CD14-positive monocyte (primary cell): ENCODE measurements around the gene MYORG. TPM values are rescaled to one million over a fixed set of nuclear protein-coding genes. Genes with fewer than 3 reads are reported as not detected.
A peak's percentile ranks its signal among the peaks of the same experiment; 100 is the strongest.

Experiments
- DNase-seq, 3 donors: peaks; one replicate each; pipeline ENCODE4 v3.0.0-alpha.2; 2011 to 2022
- H2AFZ ChIP-seq: 2 replicates; pipeline ENCODE4 v1.6.0; 2012; ENCODE audit warnings: mild to moderate bottlenecking, low read depth, low read length, inconsistent platforms; ENCODE audit not compliant: insufficient read depth, poor library complexity, severe bottlenecking
- H3K27ac ChIP-seq, 2 donors: 1 replicate in 1 of 2; 2 replicates in 1 of 2; pipeline ENCODE4 v1.5.1; 2012 to 2013; ENCODE audit warnings: low read length in 2 of 2, control low read depth in 1 of 2, inconsistent platforms in 1 of 2, low read depth in 1 of 2, mild to moderate bottlenecking in 1 of 2
- H3K27me3 ChIP-seq, 2 donors: one replicate each; pipeline versions ENCODE4 v1.6.0 to v1.6.1; 2011 to 2013; ENCODE audit warnings: low read length in 2 of 2; ENCODE audit not compliant: control insufficient read depth in 2 of 2, insufficient read depth in 2 of 2
- H3K36me3 ChIP-seq, 2 donors: replicated peaks in 1 of 2; 1 replicate in 1 of 2; 2 replicates in 1 of 2; pipeline versions ENCODE4 v1.5.1 to v1.6.1; 2012 to 2013; ENCODE audit warnings: low read length in 2 of 2, control low read depth in 1 of 2, inconsistent platforms in 1 of 2, mild to moderate bottlenecking in 1 of 2; ENCODE audit not compliant: insufficient read depth in 2 of 2, control insufficient read depth in 1 of 2
- H3K4me1 ChIP-seq, 2 donors: 1 replicate in 1 of 2; 2 replicates in 1 of 2; pipeline versions ENCODE4 v1.5.1 to v1.6.1; 2012 to 2013; ENCODE audit warnings: low read length in 2 of 2, control low read depth in 1 of 2, inconsistent platforms in 1 of 2, mild to moderate bottlenecking in 1 of 2, moderate library complexity in 1 of 2; ENCODE audit not compliant: insufficient read depth in 2 of 2, control insufficient read depth in 1 of 2
- H3K4me2 ChIP-seq: replicated peaks from 2 replicates; pipeline ENCODE3; 2012; ENCODE audit warnings: low read length, moderate library complexity, mild to moderate bottlenecking; ENCODE audit not compliant: poor library complexity, severe bottlenecking; ENCODE audit errors: extremely low read depth
- H3K4me3 ChIP-seq, 3 experiments: fragments of 200-600 bp in 1 of 3; sonication (generic) in 1 of 3; replicated peaks in 1 of 3; 1 replicate in 2 of 3; 2 replicates in 1 of 3; pipeline ENCODE4 v1.5.1; 2011 to 2013; ENCODE audit warnings: low read length in 3 of 3, mild to moderate bottlenecking in 3 of 3, control low read depth in 2 of 3, low read depth in 2 of 3, inconsistent platforms in 1 of 3, moderate library complexity in 1 of 3
- H3K79me2 ChIP-seq: 2 replicates; pipeline ENCODE4 v1.6.0; 2012; ENCODE audit warnings: mild to moderate bottlenecking, control low read depth, inconsistent platforms, low read length, moderate library complexity; ENCODE audit not compliant: insufficient read depth
- H3K9ac ChIP-seq: 2 replicates; pipeline ENCODE4 v1.6.0; 2017; ENCODE audit warnings: low read length, mild to moderate bottlenecking; ENCODE audit not compliant: insufficient read depth, poor library complexity, severe bottlenecking
- H3K9me3 ChIP-seq, 2 donors: replicated peaks in 1 of 2; 1 replicate in 1 of 2; 2 replicates in 1 of 2; pipeline versions ENCODE4 v1.5.1 to v1.6.1; 2012 to 2013; ENCODE audit warnings: low read length in 2 of 2, control low read depth in 1 of 2; ENCODE audit not compliant: control insufficient read depth in 1 of 2, insufficient read depth in 1 of 2
- H4K20me1 ChIP-seq: 2 replicates; pipeline ENCODE4 v1.6.0; 2012; ENCODE audit warnings: mild to moderate bottlenecking, low read length, control low read depth, moderate library complexity; ENCODE audit not compliant: insufficient read depth
- H3K27ac Mint-ChIP-seq, 7 donors: one replicate each; pipeline ENCODE4 v1.8.0; 2020; ENCODE audit warnings: mild to moderate bottlenecking in 7 of 7, mixed read lengths in 7 of 7, moderate library complexity in 6 of 7, inconsistent platforms in 2 of 7
- H3K27me3 Mint-ChIP-seq, 3 donors: one replicate each; pipeline ENCODE4 v1.8.0; 2021 to 2022; ENCODE audit warnings: low read depth in 3 of 3, mild to moderate bottlenecking in 3 of 3, mixed read lengths in 3 of 3, moderate library complexity in 3 of 3, inconsistent platforms in 1 of 3
- H3K36me3 Mint-ChIP-seq, 2 donors: one replicate each; pipeline ENCODE4 v1.8.0; 2020; ENCODE audit warnings: mixed read lengths in 2 of 2, inconsistent platforms in 1 of 2, mild to moderate bottlenecking in 1 of 2
- H3K4me1 Mint-ChIP-seq: one replicate; pipeline ENCODE4 v1.8.0; 2020; ENCODE audit warnings: mild to moderate bottlenecking, mixed read lengths
- H3K4me3 Mint-ChIP-seq, 2 donors: one replicate each; pipeline ENCODE4 v1.8.0; 2020; ENCODE audit warnings: mild to moderate bottlenecking in 2 of 2, mixed read lengths in 2 of 2, moderate library complexity in 1 of 2
- H3K9me3 Mint-ChIP-seq, 7 donors: one replicate each; pipeline ENCODE4 v1.8.0; 2020 to 2022; ENCODE audit warnings: mixed read lengths in 7 of 7, mild to moderate bottlenecking in 6 of 7, moderate library complexity in 6 of 7, inconsistent platforms in 2 of 7
- CTCF ChIP-seq: fragments of 200-600 bp; IDR thresholded peaks from one replicate; pipeline ENCODE4 v1.8.0; 2022; ENCODE audit warnings: antibody characterized with exemption, mild to moderate bottlenecking
- WGBS: methylation state at CpG from one replicate; pipeline ENCODE4 v1.1.5; 2013; ENCODE audit warnings: missing lambda C conversion rate; ENCODE audit not compliant: insufficient coverage; 5-methylcytosine and 5-hydroxymethylcytosine counted together
- intact Hi-C, 2 donors: fragments of 100-400 bp; cut with micrococcal nuclease; formaldehyde crosslinking; loops; one replicate each; pipeline versions ENCODE4 v1.15.0 to v1.15.1; 2023
- polyA plus RNA-seq, 3 donors: library from polyadenylated mRNA; depleted of rRNA in 1 of 3; unstranded in 2 of 3; stranded (reverse) in 1 of 3; fragments of 300-500 nt in 2 of 3; fragments of >200 nt in 1 of 3; fragmentation: Illumina TruSeq in 2 of 3; gene quantifications; 1 replicate in 2 of 3; 2 replicates in 1 of 3; pipeline ENCODE4 v1.2.3, GENCODE V29; 2012 to 2021

MYORG gene
- polyA plus RNA-seq, 3 donors, result 0.01 to 0.05 TPM; not detected in 1

- Histone ChIP-seq H3K27ac (peak overlapping the region in 1 of 2 donors; percentile 3), H3K9ac (peak overlapping the region; percentile 52), H3K4me3 (peak overlapping the region; percentile 33 to 74 (median 46)), H3K79me2 (no peaks in the 10 kb centered on the region), H3K4me2 (peak overlapping the region; percentile 82), H3K4me1 (peaks cover 35 to 45% of the 10 kb centered on the region in 2 donors), H4K20me1 (no peaks in the 10 kb centered on the region), H3K27me3 (peaks cover 0 to 28% of the 10 kb centered on the region in 2 donors), H3K36me3 (no peaks in the 10 kb centered on the region), H2AFZ (peak overlapping the region; percentile 96), H3K9me3 (no peaks in the 10 kb centered on the region)
- WGBS, result 1% methylated on average over 53 of the region's 59 CpGs
- H3K9me3 Mint-ChIP-seq, result peaks cover 0 to 3% (median 0%) of the 10 kb centered on the region in 7 donors
- intact Hi-C loops, result loop anchor here in 1 of 2 donors (5.0 kb wide), 1 partner anchor 77 kb away; the partner anchor contains the start of genes DNAI1 and FAM219A
- peak overlapping the region; percentile 87 to 98 for H3K4me3 Mint-ChIP-seq
- peaks cover 30 to 48% (median 36%) of the 10 kb centered on the region in 3 donors for H3K27me3 Mint-ChIP-seq
- H3K36me3 Mint-ChIP-seq, result peaks cover 0 to 6% of the 10 kb centered on the region in 2 donors
- DNase-seq, result peak; percentile 69 to 73 (median 72)
- peak overlapping the region in 3 of 7 donors; percentile 12 to 65 (median 48) for H3K27ac Mint-ChIP-seq
- TF ChIP-seq CTCF, result no peak
- H3K4me1 Mint-ChIP-seq, result peaks cover 42% of the 10 kb centered on the region
Measured at GRCh38 chr9:34380511-34381315, 4.0 kb upstream of the MYORG start.

- no peak for TF ChIP-seq CTCF
- Histone ChIP-seq H3K4me2 (peak overlapping the region; percentile 82), H3K4me1 (peaks cover 35 to 45% of the 10 kb centered on the region in 2 donors), H3K27ac (peak overlapping the region in 1 of 2 donors; percentile 3), H3K27me3 (peaks cover 0 to 28% of the 10 kb centered on the region in 2 donors), H3K36me3 (no peaks in the 10 kb centered on the region), H4K20me1 (no peaks in the 10 kb centered on the region), H2AFZ (peak overlapping the region; percentile 96), H3K79me2 (no peaks in the 10 kb centered on the region), H3K9ac (peak overlapping the region; percentile 52), H3K9me3 (no peaks in the 10 kb centered on the region), H3K4me3 (peak overlapping the region; percentile 2 to 74 (median 46))
- DNase-seq, result no peak
- Mint-ChIP-seq H3K36me3 (peaks cover 0 to 6% of the 10 kb centered on the region in 2 donors), H3K9me3 (peaks cover 0 to 3% (median 0%) of the 10 kb centered on the region in 7 donors), H3K27me3 (peaks cover 37 to 53% (median 39%) of the 10 kb centered on the region in 3 donors), H3K27ac (peak overlapping the region in 2 of 7 donors; percentile 12 to 65), H3K4me3 (peak overlapping the region; percentile 87 to 98), H3K4me1 (peaks cover 44% of the 10 kb centered on the region)
- WGBS, result 5% methylated on average over 21 of the region's 24 CpGs
- intact Hi-C loops, result loop anchor here in 1 of 2 donors (5.0 kb wide), 1 partner anchor 77 kb away; the partner anchor contains the start of genes DNAI1 and FAM219A
Measured at GRCh38 chr9:34380034-34380510, 3.4 kb upstream of the MYORG start.
